ENCODE data around the gene IFRD2. TPM values are rescaled to one million over a fixed set of nuclear protein-coding genes. Genes with fewer than 3 reads are reported as not detected.
"Not testable (repeated sequence)": the region's sequence is repeated elsewhere in the genome, so short reads cannot be mapped to it uniquely, and the experiment has no call there.

IFRD2 gene
- total and polyA plus RNA-seq, 3 donors from 2014 or later, result 42.3 to 60.9 (median 55.3) TPM

- Histone ChIP-seq H3K4me1 (peaks cover 77% of the 10 kb centered on the region), H3K27me3 (no peaks in the 10 kb centered on the region), H3K27ac (peak overlapping the region; percentile 76 to 87), H3K9me3 (no peaks in the 10 kb centered on the region), H3K4me3 (peak overlapping the region in 1 of 2 donors; percentile 58), H3K36me3 (ENCODE audit: low read depth, missing control alignments) (no peaks in the 10 kb centered on the region)
- no peak for DNase-seq
- intact Hi-C loops (cut with DNase I; ENCODE audit: low total_unique reads), result no loop called here
- peak in 1 of 3 experiments; percentile 43 for TF ChIP-seq CTCF (IDR thresholded peaks at IDR 0.05)
- TF ChIP-seq POLR2A (IDR thresholded peaks at IDR 0.05), result no peak
- 19 to 25% methylated on average over 3 to 10 of the region's 10 CpGs for WGBS, 2 donors
These were observed 45.7 kb downstream of the IFRD2 start for GRCh38 chr3:50246517-50246954.

- H3K36me3 ChIP-seq (ENCODE audit: low read depth, missing control alignments), result no peaks in the 10 kb centered on the region
- DNase-seq, result peak; percentile 93
- peak overlapping the region; percentile 39 to 58 for H3K4me3 ChIP-seq
- H3K9me3 ChIP-seq, result no peaks in the 10 kb centered on the region
- TF ChIP-seq POLR2A (IDR thresholded peaks at IDR 0.05), result no peak
- TF ChIP-seq CTCF (IDR thresholded peaks at IDR 0.05), result peak; percentile 97 to 98 (median 97)
- peak overlapping the region; percentile 76 to 87 for H3K27ac ChIP-seq
- H3K4me1 ChIP-seq, result peaks cover 82% of the 10 kb centered on the region
- H3K27me3 ChIP-seq, result no peaks in the 10 kb centered on the region
- intact Hi-C loops (cut with DNase I; ENCODE audit: low total_unique reads), result no loop called here
- WGBS, 2 donors, result 3% methylated on average over 12 to 25 of the region's 25 CpGs
These were observed 46.3 kb downstream of the IFRD2 start for GRCh38 chr3:50245831-50246516.

- Histone ChIP-seq H3K36me3 (ENCODE audit: low read depth, missing control alignments) (no peaks in the 10 kb centered on the region), H3K4me3 (peak overlapping the region; percentile 39 to 58), H3K4me1 (peaks cover 77% of the 10 kb centered on the region), H3K9me3 (no peaks in the 10 kb centered on the region), H3K27me3 (no peaks in the 10 kb centered on the region), H3K27ac (peak overlapping the region; percentile 76 to 87)
- no peak for DNase-seq
- no peak for TF ChIP-seq POLR2A (IDR thresholded peaks at IDR 0.05)
- no peak for TF ChIP-seq CTCF (IDR thresholded peaks at IDR 0.05)
- intact Hi-C loops (cut with DNase I; ENCODE audit: low total_unique reads), result no loop called here
- WGBS, 2 donors, result 9 to 41% methylated on average over 4 to 16 of the region's 16 CpGs
These were observed 46.9 kb downstream of the IFRD2 start for GRCh38 chr3:50245251-50245745.

- H3K9me3 ChIP-seq; H3K4me3 ChIP-seq; DNase-seq; H3K27me3 ChIP-seq; H3K36me3 ChIP-seq (ENCODE audit: low read depth, missing control alignments); intact Hi-C loops (cut with DNase I; ENCODE audit: low total_unique reads): not testable (repeated sequence)
- H3K27ac ChIP-seq, result peak overlapping the region; percentile 59 to 87
- WGBS, 2 donors, result 64 to 76% methylated on average over 6 of the region's 6 CpGs
- H3K4me1 ChIP-seq, result peaks cover 72% of the 10 kb centered on the region
These were observed 47.4 kb downstream of the IFRD2 start for GRCh38 chr3:50244813-50245212.

GRCh38 chr3:50243543-50243895 lies 48.7 kb downstream of the IFRD2 start:
- peak overlapping the region; percentile 58 to 63 for H3K27ac ChIP-seq
- WGBS, 2 donors, result 66 to 84% methylated on average over 4 of the region's 4 CpGs
- DNase-seq, result no peak
- peaks cover 70% of the 10 kb centered on the region for H3K4me1 ChIP-seq
- no peak overlapping the region for H3K4me3 ChIP-seq
- intact Hi-C loops (cut with DNase I; ENCODE audit: low total_unique reads), result no loop called here
- no peaks in the 10 kb centered on the region for H3K36me3 ChIP-seq (ENCODE audit: low read depth, missing control alignments)
- no peaks in the 10 kb centered on the region for H3K9me3 ChIP-seq
- no peak for TF ChIP-seq CTCF (IDR thresholded peaks at IDR 0.05)
- no peak for TF ChIP-seq POLR2A (IDR thresholded peaks at IDR 0.05)
- H3K27me3 ChIP-seq, result no peaks in the 10 kb centered on the region

Measured in testis (tissue), 3 donors.